ENCODE results near the gene TFEC. TPM values are rescaled to one million over a fixed set of nuclear protein-coding genes. Genes with fewer than 3 reads are reported as not detected.

The TFEC gene
- total and polyA plus RNA-seq, 4 donors: 9.8 to 19.2 (median 17.1) TPM

DNA sequence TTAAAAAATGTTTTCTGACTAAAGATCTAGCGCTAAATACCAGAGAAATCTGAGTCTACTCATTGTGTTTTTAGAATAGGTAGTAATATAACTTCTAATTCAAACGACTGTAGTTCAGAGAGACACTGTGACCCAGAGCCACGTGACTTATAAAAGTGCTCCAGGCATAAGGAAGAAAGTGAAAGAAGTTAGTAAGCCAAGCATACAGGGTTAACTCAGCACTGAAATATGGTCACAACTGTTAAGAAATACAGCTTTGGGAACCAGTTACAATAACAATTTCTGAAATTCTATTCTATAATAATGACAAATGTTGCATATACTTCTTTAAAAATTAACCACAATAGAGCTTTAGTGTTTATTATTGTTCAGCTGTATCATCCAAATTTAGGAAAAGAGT lies 119.1 kb downstream of the TFEC start:
- peaks cover 0 to 29% (median 0%) of the 10 kb centered on the region in 5 donors for H3K4me1 ChIP-seq (ENCODE audit: control insufficient read depth in 5 of 5, insufficient read depth in 5 of 5, low read length in 5 of 5)
- no peak for DNase-seq
- H3K4me3 ChIP-seq: no peak overlapping the region
- TF ChIP-seq, protein P1, sequence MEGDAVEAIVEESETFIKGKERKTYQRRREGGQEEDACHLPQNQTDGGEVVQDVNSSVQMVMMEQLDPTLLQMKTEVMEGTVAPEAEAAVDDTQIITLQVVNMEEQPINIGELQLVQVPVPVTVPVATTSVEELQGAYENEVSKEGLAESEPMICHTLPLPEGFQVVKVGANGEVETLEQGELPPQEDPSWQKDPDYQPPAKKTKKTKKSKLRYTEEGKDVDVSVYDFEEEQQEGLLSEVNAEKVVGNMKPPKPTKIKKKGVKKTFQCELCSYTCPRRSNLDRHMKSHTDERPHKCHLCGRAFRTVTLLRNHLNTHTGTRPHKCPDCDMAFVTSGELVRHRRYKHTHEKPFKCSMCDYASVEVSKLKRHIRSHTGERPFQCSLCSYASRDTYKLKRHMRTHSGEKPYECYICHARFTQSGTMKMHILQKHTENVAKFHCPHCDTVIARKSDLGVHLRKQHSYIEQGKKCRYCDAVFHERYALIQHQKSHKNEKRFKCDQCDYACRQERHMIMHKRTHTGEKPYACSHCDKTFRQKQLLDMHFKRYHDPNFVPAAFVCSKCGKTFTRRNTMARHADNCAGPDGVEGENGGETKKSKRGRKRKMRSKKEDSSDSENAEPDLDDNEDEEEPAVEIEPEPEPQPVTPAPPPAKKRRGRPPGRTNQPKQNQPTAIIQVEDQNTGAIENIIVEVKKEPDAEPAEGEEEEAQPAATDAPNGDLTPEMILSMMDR (IDR thresholded peaks at IDR 0.05; ENCODE audit: control extremely low read depth, extremely low read depth): no peak
- no peak overlapping the region for H3K9ac ChIP-seq (ENCODE audit: insufficient read depth in 1 of 2, low read length in 2 of 2)
- H3K9me3 ChIP-seq (ENCODE audit: control insufficient read depth in 4 of 4, insufficient read depth in 3 of 4, low read length in 3 of 4): no peaks in the 10 kb centered on the region
- H3K27me3 ChIP-seq (ENCODE audit: control insufficient read depth in 3 of 3, insufficient read depth in 3 of 3, low read length in 2 of 3): no peaks in the 10 kb centered on the region
- no peak for ATAC-seq (ENCODE audit: insufficient read depth, low FRiP score)
- H3K27ac ChIP-seq (ENCODE audit: low read depth in 1 of 2, low read length in 1 of 2): no peak overlapping the region
- H3K36me3 ChIP-seq (ENCODE audit: control insufficient read depth in 4 of 4, insufficient read depth in 4 of 4, low read length in 4 of 4): no peaks in the 10 kb centered on the region
- WGBS, 2 donors: 66 to 77% methylated on average over 3 of the region's 3 CpGs

DNA sequence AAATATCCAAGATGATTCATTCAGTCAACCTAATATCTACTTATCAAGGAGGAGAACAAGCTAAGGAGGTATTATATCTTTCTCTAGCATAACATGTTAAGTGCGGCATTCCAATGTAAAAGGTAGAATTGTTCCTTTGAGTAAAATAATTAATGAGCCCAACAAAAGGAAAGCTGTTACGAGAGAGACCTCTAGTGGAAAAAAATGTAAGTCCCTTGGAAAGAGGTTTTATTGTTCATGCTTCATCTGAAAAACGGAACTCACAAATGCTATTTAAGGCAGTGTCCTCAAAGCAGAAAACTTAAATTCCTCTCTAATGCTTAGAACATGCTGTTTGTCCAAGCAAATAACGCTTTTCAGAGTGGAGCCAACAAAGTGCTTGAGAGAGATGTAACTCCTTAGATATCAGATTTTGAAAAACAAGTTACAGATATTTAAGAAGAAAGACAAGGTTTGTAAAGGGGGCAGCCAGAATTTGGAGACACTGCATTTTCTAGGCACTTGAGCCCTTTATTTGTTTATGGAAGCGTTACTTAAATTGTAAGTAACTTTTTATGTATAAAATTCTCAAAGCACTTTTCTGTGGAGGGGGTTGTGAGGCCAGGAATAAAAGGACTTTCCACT lies 119.9 kb downstream of the TFEC start:
- DNase-seq (peak in 2 of 3 donors; percentile 77 to 79), ATAC-seq (ENCODE audit: insufficient read depth, low FRiP score) (peak; percentile 62)
- H3K4me3 ChIP-seq: no peak overlapping the region
- H3K27ac ChIP-seq (ENCODE audit: low read depth in 1 of 2, low read length in 1 of 2): no peak overlapping the region
- no peak overlapping the region for H3K9ac ChIP-seq (ENCODE audit: insufficient read depth in 1 of 2, low read length in 2 of 2)
- H3K27me3 ChIP-seq (ENCODE audit: control insufficient read depth in 3 of 3, insufficient read depth in 3 of 3, low read length in 2 of 3): no peaks in the 10 kb centered on the region
- WGBS, 2 donors: 2 to 4% methylated on average over 5 of the region's 5 CpGs
- H3K9me3 ChIP-seq (ENCODE audit: control insufficient read depth in 4 of 4, insufficient read depth in 3 of 4, low read length in 3 of 4): no peaks in the 10 kb centered on the region
- TF ChIP-seq, protein P1 (IDR thresholded peaks at IDR 0.05; ENCODE audit: control extremely low read depth, extremely low read depth): peak; percentile 1
- H3K36me3 ChIP-seq (ENCODE audit: control insufficient read depth in 4 of 4, insufficient read depth in 4 of 4, low read length in 4 of 4): no peaks in the 10 kb centered on the region
- peaks cover 0 to 25% (median 0%) of the 10 kb centered on the region in 5 donors for H3K4me1 ChIP-seq (ENCODE audit: control insufficient read depth in 5 of 5, insufficient read depth in 5 of 5, low read length in 5 of 5)

DNA sequence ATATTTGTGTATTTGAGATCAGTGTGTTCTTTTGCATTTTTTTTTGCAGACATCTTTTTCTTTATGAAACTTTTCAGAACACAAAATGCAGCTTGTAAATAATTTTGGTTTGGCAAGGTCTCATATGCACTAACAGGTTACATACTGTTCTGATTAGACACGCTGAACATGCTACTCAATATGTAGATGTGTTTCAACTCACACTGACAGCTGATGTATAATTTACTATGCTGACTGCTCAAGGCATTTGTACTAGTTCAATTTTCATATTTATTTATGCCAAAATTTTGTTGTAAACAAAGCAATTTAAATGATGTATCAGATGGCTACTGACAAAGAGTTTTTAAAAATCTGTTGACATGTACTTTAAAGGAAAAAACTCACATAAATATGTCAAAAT lies 123.8 kb downstream of the TFEC start:
- H3K4me3 ChIP-seq: no peak overlapping the region
- no peak overlapping the region for H3K9ac ChIP-seq (ENCODE audit: insufficient read depth in 1 of 2, low read length in 2 of 2)
- no peaks in the 10 kb centered on the region for H3K27me3 ChIP-seq (ENCODE audit: control insufficient read depth in 3 of 3, insufficient read depth in 3 of 3, low read length in 2 of 3)
- no peak overlapping the region for H3K27ac ChIP-seq (ENCODE audit: low read depth in 1 of 2, low read length in 1 of 2)
- H3K36me3 ChIP-seq (ENCODE audit: control insufficient read depth in 4 of 4, insufficient read depth in 4 of 4, low read length in 4 of 4): no peaks in the 10 kb centered on the region
- no peak for ATAC-seq (ENCODE audit: insufficient read depth, low FRiP score)
- H3K4me1 ChIP-seq (ENCODE audit: control insufficient read depth in 5 of 5, insufficient read depth in 5 of 5, low read length in 5 of 5): peaks cover 0 to 9% (median 0%) of the 10 kb centered on the region in 5 donors
- TF ChIP-seq, protein P1 (IDR thresholded peaks at IDR 0.05; ENCODE audit: control extremely low read depth, extremely low read depth): no peak
- no peak for DNase-seq
- no peaks in the 10 kb centered on the region for H3K9me3 ChIP-seq (ENCODE audit: control insufficient read depth in 4 of 4, insufficient read depth in 3 of 4, low read length in 3 of 4)
- 77 to 86% methylated on average over 1 of the region's 1 CpG for WGBS, 2 donors

DNA sequence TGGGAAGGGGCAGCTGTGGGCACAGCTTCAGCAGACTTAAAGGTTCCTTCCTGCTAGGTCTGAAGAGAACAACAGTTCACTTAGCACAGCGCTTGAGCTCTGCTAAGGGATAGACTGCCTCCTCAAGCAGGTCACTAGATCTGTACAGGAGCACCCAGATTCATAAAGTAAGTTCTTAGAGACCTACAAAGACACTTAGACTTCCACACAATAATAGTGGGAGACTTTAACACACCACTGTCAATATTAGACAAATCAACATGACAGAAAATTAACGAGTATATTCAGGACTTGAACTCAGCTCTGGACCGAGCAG lies 140.9 kb downstream of the TFEC start:
- ATAC-seq (ENCODE audit: insufficient read depth, low FRiP score) (no peak), DNase-seq (no peak)
- TF ChIP-seq, protein P1 (IDR thresholded peaks at IDR 0.05; ENCODE audit: control extremely low read depth, extremely low read depth): no peak
- Histone ChIP-seq H3K36me3 (ENCODE audit: control insufficient read depth in 4 of 4, insufficient read depth in 4 of 4, low read length in 4 of 4) (no peaks in the 10 kb centered on the region), H3K27ac (ENCODE audit: low read depth in 1 of 2, low read length in 1 of 2) (no peak overlapping the region), H3K4me3 (no peak overlapping the region), H3K27me3 (ENCODE audit: control insufficient read depth in 3 of 3, insufficient read depth in 3 of 3, low read length in 2 of 3) (no peaks in the 10 kb centered on the region), H3K9ac (ENCODE audit: insufficient read depth in 1 of 2, low read length in 2 of 2) (no peak overlapping the region), H3K9me3 (ENCODE audit: control insufficient read depth in 4 of 4, insufficient read depth in 3 of 4, low read length in 3 of 4) (peaks cover 0 to 4% (median 0%) of the 10 kb centered on the region in 4 donors), H3K4me1 (ENCODE audit: control insufficient read depth in 5 of 5, insufficient read depth in 5 of 5, low read length in 5 of 5) (no peaks in the 10 kb centered on the region)
- WGBS, 2 donors: 94 to 95% methylated on average over 3 of the region's 3 CpGs

Data from lung (tissue), 12 donors.